ENCODE data around the gene KCNH4.

KCNH4 gene

GRCh38 chr17:42117397-42118125, 63.4 kb downstream of the KCNH4 start:
- DNase-seq (ENCODE audit: low read depth, low spot score): no peak

- peak; percentile 27 for DNase-seq (ENCODE audit: low read depth, low spot score)
Observed at GRCh38 chr17:42116705-42117396, 64.1 kb downstream of the KCNH4 start.

- DNase-seq (ENCODE audit: low read depth, low spot score): no peak
Observed at GRCh38 chr17:42114118-42114517, 66.8 kb downstream of the KCNH4 start.

- DNase-seq (ENCODE audit: low read depth, low spot score): no peak
Observed at GRCh38 chr17:42113293-42114069, 67.5 kb downstream of the KCNH4 start.

- peak; percentile 65 for DNase-seq (ENCODE audit: low read depth, low spot score)
Observed at GRCh38 chr17:42112552-42113176, 68.3 kb downstream of the KCNH4 start, which contains the start of gene DHX58. TSS of gene DHX58 (minus strand) at chr17:42112714. CDS start at chr17:42111892, 822 bp downstream.

- no peak for DNase-seq (ENCODE audit: low read depth, low spot score)
Observed at GRCh38 chr17:42111871-42112551, 68.9 kb downstream of the KCNH4 start.

- no peak for DNase-seq (ENCODE audit: low read depth, low spot score)
Observed at GRCh38 chr17:42111265-42111636, 69.7 kb downstream of the KCNH4 start.

GRCh38 chr17:42110301-42111264, 70.4 kb downstream of the KCNH4 start:
- no peak for DNase-seq (ENCODE audit: low read depth, low spot score)

- no peak for DNase-seq (ENCODE audit: low read depth, low spot score)
Observed at GRCh38 chr17:42109086-42109485, 71.9 kb downstream of the KCNH4 start.

GRCh38 chr17:42107597-42108576, 73.1 kb downstream of the KCNH4 start:
- no peak for DNase-seq (ENCODE audit: low read depth, low spot score)

GRCh38 chr17:42107124-42107523, 73.8 kb downstream of the KCNH4 start:
- no peak for DNase-seq (ENCODE audit: low read depth, low spot score)
